ENCODE data around the gene GNPTG.

DNA sequence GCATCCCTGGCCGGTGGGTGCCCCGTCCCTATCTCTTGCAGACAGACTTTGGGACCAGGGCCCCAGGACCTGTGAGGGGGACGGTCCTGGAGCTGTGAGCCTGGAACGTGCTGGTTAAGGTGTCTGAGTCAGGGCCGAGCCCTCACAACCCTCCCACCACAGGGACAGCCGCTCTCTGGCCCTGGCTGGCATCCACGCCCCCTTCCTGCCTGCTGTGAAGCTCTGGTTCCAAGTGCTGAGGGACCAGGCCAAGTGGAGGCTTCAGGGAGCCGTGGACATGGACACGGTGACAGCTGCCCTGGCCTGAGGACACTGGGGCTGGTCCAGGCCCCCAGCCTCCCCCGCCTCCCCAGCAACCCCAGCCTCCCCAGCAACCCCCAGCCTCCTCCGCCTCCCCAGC lies 6.6 kb upstream of the GNPTG start:
- TF ChIP-seq, protein P1, sequence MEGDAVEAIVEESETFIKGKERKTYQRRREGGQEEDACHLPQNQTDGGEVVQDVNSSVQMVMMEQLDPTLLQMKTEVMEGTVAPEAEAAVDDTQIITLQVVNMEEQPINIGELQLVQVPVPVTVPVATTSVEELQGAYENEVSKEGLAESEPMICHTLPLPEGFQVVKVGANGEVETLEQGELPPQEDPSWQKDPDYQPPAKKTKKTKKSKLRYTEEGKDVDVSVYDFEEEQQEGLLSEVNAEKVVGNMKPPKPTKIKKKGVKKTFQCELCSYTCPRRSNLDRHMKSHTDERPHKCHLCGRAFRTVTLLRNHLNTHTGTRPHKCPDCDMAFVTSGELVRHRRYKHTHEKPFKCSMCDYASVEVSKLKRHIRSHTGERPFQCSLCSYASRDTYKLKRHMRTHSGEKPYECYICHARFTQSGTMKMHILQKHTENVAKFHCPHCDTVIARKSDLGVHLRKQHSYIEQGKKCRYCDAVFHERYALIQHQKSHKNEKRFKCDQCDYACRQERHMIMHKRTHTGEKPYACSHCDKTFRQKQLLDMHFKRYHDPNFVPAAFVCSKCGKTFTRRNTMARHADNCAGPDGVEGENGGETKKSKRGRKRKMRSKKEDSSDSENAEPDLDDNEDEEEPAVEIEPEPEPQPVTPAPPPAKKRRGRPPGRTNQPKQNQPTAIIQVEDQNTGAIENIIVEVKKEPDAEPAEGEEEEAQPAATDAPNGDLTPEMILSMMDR (IDR thresholded peaks at IDR 0.05; ENCODE audit: low read depth, low read length), result no peak
- TF ChIP-seq EZH2phosphoT487 (IDR thresholded peaks at IDR 0.05; ENCODE audit: low read depth), result no peak

Measured in OCI-LY3 (cell line).